ENCODE results near the gene SNX1.
"Not testable (repeated sequence)": the region's sequence is repeated elsewhere in the genome, so short reads cannot be mapped to it uniquely, and the experiment has no call there.

The SNX1 gene

GRCh38 chr15:64051407-64052259, 44.1 kb upstream of the SNX1 start:
- no peak overlapping the region for H3K4me3 ChIP-seq (replicated peaks in 1 of 2; ENCODE audit: low read depth in 2 of 2, low read length in 2 of 2)
- DNase-seq (ENCODE audit: low read depth in 2 of 2), result no peak
- TF ChIP-seq CTCF (IDR thresholded peaks at IDR 0.05; ENCODE audit: low read depth, low read length), result no peak

- H3K4me3 ChIP-seq (replicated peaks in 1 of 2; ENCODE audit: low read depth in 2 of 2, low read length in 2 of 2), result no peak overlapping the region
- TF ChIP-seq CTCF (IDR thresholded peaks at IDR 0.05; ENCODE audit: low read depth, low read length), result no peak
- DNase-seq (ENCODE audit: low read depth in 2 of 2), result no peak
These were observed 42.8 kb upstream of the SNX1 start for GRCh38 chr15:64052925-64053491.

- DNase-seq (ENCODE audit: low read depth in 2 of 2); H3K4me3 ChIP-seq (replicated peaks in 1 of 2; ENCODE audit: low read depth in 2 of 2, low read length in 2 of 2): not testable (repeated sequence)
These were observed 42.1 kb upstream of the SNX1 start for GRCh38 chr15:64053674-64054073.

GRCh38 chr15:64058279-64058678, 37.5 kb upstream of the SNX1 start:
- no peak for DNase-seq (ENCODE audit: low read depth in 2 of 2)
- H3K4me3 ChIP-seq (replicated peaks in 1 of 2; ENCODE audit: low read depth in 2 of 2, low read length in 2 of 2), result no peak overlapping the region
- no peak for TF ChIP-seq CTCF (IDR thresholded peaks at IDR 0.05; ENCODE audit: low read depth, low read length)

GRCh38 chr15:64059104-64059503, 36.7 kb upstream of the SNX1 start:
- not testable (repeated sequence) for DNase-seq (ENCODE audit: low read depth in 2 of 2); H3K4me3 ChIP-seq (replicated peaks in 1 of 2; ENCODE audit: low read depth in 2 of 2, low read length in 2 of 2)

- H3K4me3 ChIP-seq (replicated peaks in 1 of 2; ENCODE audit: low read depth in 2 of 2, low read length in 2 of 2), result no peak overlapping the region
- no peak for TF ChIP-seq CTCF (IDR thresholded peaks at IDR 0.05; ENCODE audit: low read depth, low read length)
- DNase-seq (ENCODE audit: low read depth in 2 of 2), result no peak
These were observed 35.1 kb upstream of the SNX1 start for GRCh38 chr15:64060716-64061115.

GRCh38 chr15:64066451-64066850, 29.3 kb upstream of the SNX1 start:
- no peak for TF ChIP-seq CTCF (IDR thresholded peaks at IDR 0.05; ENCODE audit: low read depth, low read length)
- H3K4me3 ChIP-seq (replicated peaks in 1 of 2; ENCODE audit: low read depth in 2 of 2, low read length in 2 of 2), result no peak overlapping the region
- peak in 1 of 2 donors; percentile 41 for DNase-seq (ENCODE audit: low read depth in 2 of 2)

Data from cardiac fibroblast (primary cell).